Loucy (cell line): Measurements from ENCODE around the gene TBL1XR1.

Source experiments
- EZH2phosphoT487 ChIP-seq: fragments of 200-600 bp; IDR thresholded peaks from 2 replicates; pipeline ENCODE4 v1.6.1; 2018; ENCODE audit warnings: antibody characterized with exemption, mild to moderate bottlenecking, moderate library complexity, borderline replicate concordance
- TF ChIP-seq, protein P1 (sequence below): fragments of 200-600 bp; sonication (generic); conservative IDR thresholded peaks from 2 replicates; pipeline ENCODE4 v1.5.1; 2014; ENCODE audit warnings: mild to moderate bottlenecking, antibody characterized with exemption, low read length

- TF ChIP-seq, protein P1, sequence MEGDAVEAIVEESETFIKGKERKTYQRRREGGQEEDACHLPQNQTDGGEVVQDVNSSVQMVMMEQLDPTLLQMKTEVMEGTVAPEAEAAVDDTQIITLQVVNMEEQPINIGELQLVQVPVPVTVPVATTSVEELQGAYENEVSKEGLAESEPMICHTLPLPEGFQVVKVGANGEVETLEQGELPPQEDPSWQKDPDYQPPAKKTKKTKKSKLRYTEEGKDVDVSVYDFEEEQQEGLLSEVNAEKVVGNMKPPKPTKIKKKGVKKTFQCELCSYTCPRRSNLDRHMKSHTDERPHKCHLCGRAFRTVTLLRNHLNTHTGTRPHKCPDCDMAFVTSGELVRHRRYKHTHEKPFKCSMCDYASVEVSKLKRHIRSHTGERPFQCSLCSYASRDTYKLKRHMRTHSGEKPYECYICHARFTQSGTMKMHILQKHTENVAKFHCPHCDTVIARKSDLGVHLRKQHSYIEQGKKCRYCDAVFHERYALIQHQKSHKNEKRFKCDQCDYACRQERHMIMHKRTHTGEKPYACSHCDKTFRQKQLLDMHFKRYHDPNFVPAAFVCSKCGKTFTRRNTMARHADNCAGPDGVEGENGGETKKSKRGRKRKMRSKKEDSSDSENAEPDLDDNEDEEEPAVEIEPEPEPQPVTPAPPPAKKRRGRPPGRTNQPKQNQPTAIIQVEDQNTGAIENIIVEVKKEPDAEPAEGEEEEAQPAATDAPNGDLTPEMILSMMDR, result no peak
- no peak for TF ChIP-seq EZH2phosphoT487
Measured at GRCh38 chr3:177236704-177237103, 39.4 kb upstream of the TBL1XR1 start.
